Thyroid gland (tissue), 4 donors: ENCODE results near the gene TMEM154. TPM values are rescaled to one million over a fixed set of nuclear protein-coding genes. Genes with fewer than 3 reads are reported as not detected.

ENCODE experiments used
- DNase-seq, 2 donors: peaks; one replicate each; pipeline ENCODE4 v3.0.0-alpha.2; 2019
- H3K27ac ChIP-seq, 3 donors: fragments of 200-600 bp; sonication (generic); 1 replicate in 2 of 3; 2 replicates in 1 of 3; pipeline ENCODE4 v1.5.1; 2016 to 2019; ENCODE audit warnings: mild to moderate bottlenecking in 1 of 3, moderate library complexity in 1 of 3
- H3K27me3 ChIP-seq: fragments of 200-600 bp; sonication (generic); one replicate; pipeline ENCODE4 v1.5.1; 2019
- H3K36me3 ChIP-seq, 2 donors: fragments of 200-600 bp; sonication (generic); one replicate each; pipeline ENCODE4 v1.5.1; 2016 to 2019
- H3K4me1 ChIP-seq, 2 donors: fragments of 200-600 bp; sonication (generic); one replicate each; pipeline ENCODE4 v1.5.1; 2017 to 2019
- H3K4me3 ChIP-seq, 3 donors: fragments of 200-600 bp; sonication (generic); replicated peaks in 1 of 3; 1 replicate in 2 of 3; 2 replicates in 1 of 3; pipeline ENCODE4 v1.5.1; 2016; ENCODE audit warnings: mild to moderate bottlenecking in 1 of 3
- H3K9me3 ChIP-seq: fragments of 200-600 bp; sonication (generic); one replicate; pipeline ENCODE4 v1.5.1; 2017
- CTCF ChIP-seq, 6 experiments: fragments of 200-600 bp in 3 of 6; fragments of 450-650 bp in 3 of 6; sonication (generic) in 3 of 6; IDR thresholded peaks; one replicate each; pipeline ENCODE4 v1.5.1; 2016 to 2019; ENCODE audit warnings: antibody characterized with exemption in 6 of 6, mild to moderate bottlenecking in 2 of 6, inconsistent platforms in 1 of 6, moderate library complexity in 1 of 6
- POLR2A ChIP-seq, 2 donors: fragments of 450-650 bp; IDR thresholded peaks; one replicate each; pipeline ENCODE4 v1.6.1; 2017; ENCODE audit warnings: antibody characterized with exemption in 2 of 2, mild to moderate bottlenecking in 2 of 2, moderate library complexity in 1 of 2
- WGBS, 2 donors: methylation state at CpG; one replicate each; pipeline ENCODE4 v1.1.5; 2017; 5-methylcytosine and 5-hydroxymethylcytosine counted together
- intact Hi-C: fragments of 100-400 bp; cut with DNase I; formaldehyde crosslinking; loops from one replicate; pipeline ENCODE4 v1.15.1; 2023
- total RNA-seq, 4 donors: library from RNA; depleted of rRNA; stranded (reverse); fragments of >200 nt; gene quantifications; one replicate each; pipeline ENCODE4 v1.2.3, GENCODE V29; 2016

Gene TMEM154
- total RNA-seq, 4 donors from 2014 or later, result 0.22 to 1.6 (median 0.42) TPM

GRCh38 chr4:152577708-152578396 is 101.9 kb downstream of the TMEM154 start:
- no peaks in the 10 kb centered on the region for H3K4me1 ChIP-seq
- TF ChIP-seq POLR2A (IDR thresholded peaks at IDR 0.05) (no peak), CTCF (IDR thresholded peaks at IDR 0.05) (no peak)
- no peaks in the 10 kb centered on the region for H3K9me3 ChIP-seq
- 57 to 62% methylated on average over 6 of the region's 6 CpGs for WGBS, 2 donors
- no peaks in the 10 kb centered on the region for H3K36me3 ChIP-seq
- H3K4me3 ChIP-seq, result no peak overlapping the region
- intact Hi-C loops, result no loop called here
- no peak for DNase-seq
- no peaks in the 10 kb centered on the region for H3K27me3 ChIP-seq
- no peak overlapping the region for H3K27ac ChIP-seq

- 81 to 82% methylated on average over 1 of the region's 1 CpG for WGBS, 2 donors
- Histone ChIP-seq H3K4me3 (no peak overlapping the region), H3K4me1 (no peaks in the 10 kb centered on the region), H3K9me3 (no peaks in the 10 kb centered on the region), H3K27ac (no peak overlapping the region), H3K36me3 (no peaks in the 10 kb centered on the region), H3K27me3 (no peaks in the 10 kb centered on the region)
- DNase-seq, result no peak
- intact Hi-C loops, result no loop called here
- TF ChIP-seq POLR2A (IDR thresholded peaks at IDR 0.05) (no peak), CTCF (IDR thresholded peaks at IDR 0.05) (no peak)
Measured at GRCh38 chr4:152575533-152575932, 104.3 kb downstream of the TMEM154 start.

GRCh38 chr4:152573861-152574260 is 105.9 kb downstream of the TMEM154 start:
- TF ChIP-seq POLR2A (IDR thresholded peaks at IDR 0.05), result no peak
- no peak for TF ChIP-seq CTCF (IDR thresholded peaks at IDR 0.05)
- no peak overlapping the region for H3K27ac ChIP-seq
- no peaks in the 10 kb centered on the region for H3K4me1 ChIP-seq
- no peak for DNase-seq
- intact Hi-C loops, result no loop called here
- no peaks in the 10 kb centered on the region for H3K36me3 ChIP-seq
- WGBS, 2 donors, result 93 to 95% methylated on average over 2 of the region's 2 CpGs
- H3K9me3 ChIP-seq, result no peaks in the 10 kb centered on the region
- no peaks in the 10 kb centered on the region for H3K27me3 ChIP-seq
- H3K4me3 ChIP-seq, result no peak overlapping the region

- WGBS, 2 donors, result 77 to 83% methylated on average over 9 of the region's 9 CpGs
- Histone ChIP-seq H3K27ac (no peak overlapping the region), H3K4me3 (no peak overlapping the region), H3K9me3 (no peaks in the 10 kb centered on the region), H3K27me3 (no peaks in the 10 kb centered on the region), H3K36me3 (no peaks in the 10 kb centered on the region), H3K4me1 (no peaks in the 10 kb centered on the region)
- no peak for DNase-seq
- no peak for TF ChIP-seq CTCF (IDR thresholded peaks at IDR 0.05)
- TF ChIP-seq POLR2A (IDR thresholded peaks at IDR 0.05), result no peak
- intact Hi-C loops, result no loop called here
Measured at GRCh38 chr4:152572417-152573086, 107.2 kb downstream of the TMEM154 start.

GRCh38 chr4:152571770-152572169 is 108.0 kb downstream of the TMEM154 start:
- H3K36me3 ChIP-seq, result no peaks in the 10 kb centered on the region
- whole genome bisulfite sequencing, 2 donors, result 94 to 97% methylated on average over 1 of the region's 1 CpG
- no peaks in the 10 kb centered on the region for H3K27me3 ChIP-seq
- TF ChIP-seq POLR2A (IDR thresholded peaks at IDR 0.05), result no peak
- no peak overlapping the region for H3K27ac ChIP-seq
- DNase-seq, result no peak
- intact Hi-C loops, result no loop called here
- H3K4me1 ChIP-seq, result no peaks in the 10 kb centered on the region
- H3K4me3 ChIP-seq, result no peak overlapping the region
- H3K9me3 ChIP-seq, result no peaks in the 10 kb centered on the region
